OCI-LY1 (cell line): ENCODE measurements around the gene CSTB.

Experiments
- CTCF ChIP-seq: fragments of 200-600 bp; sonication (generic), shearing (Covaris generic); IDR thresholded peaks from 2 replicates; pipeline ENCODE4 v1.5.1; 2017; ENCODE audit warnings: mild to moderate bottlenecking, antibody characterized with exemption, low read length, moderate library complexity, mixed read lengths
- EZH2 ChIP-seq: fragments of 200-600 bp; sonication (generic), shearing (Covaris generic); IDR thresholded peaks from 2 replicates; pipeline ENCODE4 v1.8.0; 2017; ENCODE audit warnings: borderline replicate concordance, mixed run types, mild to moderate bottlenecking, antibody characterized with exemption, low read length, moderate library complexity, mixed read lengths

- TF ChIP-seq CTCF (no peak), EZH2 (no peak)
These were observed 20.1 kb downstream of the CSTB start for GRCh38 chr21:43755820-43756594.
